Colonic mucosa (tissue), 4 donors: ENCODE measurements around the gene MRPL27. TPM values are rescaled to one million over a fixed set of nuclear protein-coding genes. Genes with fewer than 3 reads are reported as not detected.

Experiments used
- DNase-seq: peaks from one replicate; pipeline ENCODE4 v3.0.0-alpha.2; 2020
- H3K27ac ChIP-seq: fragments of 200-600 bp; one replicate; pipeline ENCODE4 v1.8.0; 2021
- H3K27me3 ChIP-seq: fragments of 200-600 bp; one replicate; pipeline ENCODE4 v1.8.0; 2021
- H3K36me3 ChIP-seq: fragments of 200-600 bp; one replicate; pipeline ENCODE4 v1.8.0; 2021
- H3K4me1 ChIP-seq: fragments of 200-600 bp; one replicate; pipeline ENCODE4 v1.8.0; 2021; ENCODE audit warnings: mild to moderate bottlenecking
- H3K4me3 ChIP-seq: fragments of 200-600 bp; one replicate; pipeline ENCODE4 v1.8.0; 2021
- H3K9ac ChIP-seq, 2 donors: one replicate each; pipeline ENCODE4 v1.7.0; 2013; ENCODE audit warnings: control low read depth in 2 of 2, low read depth in 2 of 2, low read length in 2 of 2
- H3K9me3 ChIP-seq: fragments of 200-600 bp; one replicate; pipeline ENCODE4 v1.8.0; 2021
- intact Hi-C: fragments of 100-400 bp; cut with DNase I; formaldehyde crosslinking; loops from one replicate; pipeline ENCODE4 v1.14.1; 2022
- total RNA-seq, 2 donors: library from RNA; stranded (reverse); fragmentation: NEBNext Ultra II Directional in 1 of 2; extraction: Animal tissue kit (Norgen Biotek cat#: 25700) in 1 of 2; gene quantifications; one replicate each; pipeline ENCODE4 v1.2.1, GENCODE V29; 2021
- TF ChIP-seq, protein P1 (sequence below): fragments of 200-600 bp; IDR thresholded peaks from one replicate; pipeline ENCODE4 v1.8.0; 2022; ENCODE audit warnings: antibody characterized with exemption, mild to moderate bottlenecking
- donor health status: healthy.
- donor health status: DM: no; HTN: no; CAD: no.
- donor health status: DM: no; HTN: no; CAD: no.

MRPL27 gene
- total RNA-seq, 2 donors from 2014 or later: 71.7 to 135 TPM

DNA sequence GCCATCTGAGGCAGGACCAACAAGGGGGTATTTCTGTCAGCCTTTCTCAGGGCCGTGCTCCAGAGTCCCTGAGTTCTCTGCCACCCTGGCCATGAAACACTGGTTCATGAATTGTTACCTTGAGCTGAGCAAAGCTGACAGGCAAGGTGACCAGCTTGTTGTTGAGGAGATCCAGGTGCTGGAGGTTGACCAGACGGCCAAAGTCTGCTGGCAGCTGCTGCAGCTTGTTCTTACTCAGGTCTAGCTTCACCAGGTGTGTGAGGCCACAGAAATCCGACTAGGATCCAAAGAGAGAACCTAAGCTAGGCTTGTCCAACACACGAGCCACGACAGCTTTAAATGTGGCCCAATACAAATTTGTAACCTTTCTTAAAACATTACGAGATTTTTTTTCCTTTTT lies 19.6 kb upstream of the MRPL27 start:
- no peak for DNase-seq
- peaks cover 30% of the 10 kb centered on the region for H3K36me3 ChIP-seq
- H3K27me3 ChIP-seq: no peaks in the 10 kb centered on the region
- peaks cover 9% of the 10 kb centered on the region for H3K4me1 ChIP-seq
- intact Hi-C loops: no loop called here
- no peak overlapping the region for H3K27ac ChIP-seq
- no peaks in the 10 kb centered on the region for H3K9me3 ChIP-seq
- no peak overlapping the region for H3K9ac ChIP-seq
- TF ChIP-seq, protein P1, sequence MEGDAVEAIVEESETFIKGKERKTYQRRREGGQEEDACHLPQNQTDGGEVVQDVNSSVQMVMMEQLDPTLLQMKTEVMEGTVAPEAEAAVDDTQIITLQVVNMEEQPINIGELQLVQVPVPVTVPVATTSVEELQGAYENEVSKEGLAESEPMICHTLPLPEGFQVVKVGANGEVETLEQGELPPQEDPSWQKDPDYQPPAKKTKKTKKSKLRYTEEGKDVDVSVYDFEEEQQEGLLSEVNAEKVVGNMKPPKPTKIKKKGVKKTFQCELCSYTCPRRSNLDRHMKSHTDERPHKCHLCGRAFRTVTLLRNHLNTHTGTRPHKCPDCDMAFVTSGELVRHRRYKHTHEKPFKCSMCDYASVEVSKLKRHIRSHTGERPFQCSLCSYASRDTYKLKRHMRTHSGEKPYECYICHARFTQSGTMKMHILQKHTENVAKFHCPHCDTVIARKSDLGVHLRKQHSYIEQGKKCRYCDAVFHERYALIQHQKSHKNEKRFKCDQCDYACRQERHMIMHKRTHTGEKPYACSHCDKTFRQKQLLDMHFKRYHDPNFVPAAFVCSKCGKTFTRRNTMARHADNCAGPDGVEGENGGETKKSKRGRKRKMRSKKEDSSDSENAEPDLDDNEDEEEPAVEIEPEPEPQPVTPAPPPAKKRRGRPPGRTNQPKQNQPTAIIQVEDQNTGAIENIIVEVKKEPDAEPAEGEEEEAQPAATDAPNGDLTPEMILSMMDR: no peak
- H3K4me3 ChIP-seq: no peak overlapping the region

DNA sequence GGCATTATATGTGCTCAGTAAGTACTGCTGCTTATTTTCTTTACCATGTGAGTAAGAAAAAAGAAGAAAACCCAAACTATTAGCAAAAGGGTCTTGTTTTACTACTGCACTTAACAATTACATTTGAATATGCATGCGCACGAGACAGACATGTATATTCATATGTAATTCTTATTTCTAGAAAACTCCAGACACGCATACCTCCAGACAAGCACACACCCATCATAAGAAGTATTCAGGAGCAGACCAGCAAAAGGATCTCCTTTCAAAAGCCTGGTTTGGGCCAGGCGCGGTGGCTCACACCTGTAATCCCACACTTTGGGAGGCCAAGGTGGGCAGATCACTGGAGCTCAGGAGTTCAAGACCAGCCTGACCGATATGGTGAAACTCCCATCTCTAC lies 16.6 kb upstream of the MRPL27 start:
- intact Hi-C loops: no loop called here
- Histone ChIP-seq H3K9ac (no peak overlapping the region), H3K9me3 (no peaks in the 10 kb centered on the region), H3K4me1 (no peaks in the 10 kb centered on the region), H3K27ac (no peak overlapping the region), H3K4me3 (no peak overlapping the region), H3K27me3 (no peaks in the 10 kb centered on the region), H3K36me3 (peaks cover 50% of the 10 kb centered on the region)
- DNase-seq: no peak
- TF ChIP-seq, protein P1: no peak

DNA sequence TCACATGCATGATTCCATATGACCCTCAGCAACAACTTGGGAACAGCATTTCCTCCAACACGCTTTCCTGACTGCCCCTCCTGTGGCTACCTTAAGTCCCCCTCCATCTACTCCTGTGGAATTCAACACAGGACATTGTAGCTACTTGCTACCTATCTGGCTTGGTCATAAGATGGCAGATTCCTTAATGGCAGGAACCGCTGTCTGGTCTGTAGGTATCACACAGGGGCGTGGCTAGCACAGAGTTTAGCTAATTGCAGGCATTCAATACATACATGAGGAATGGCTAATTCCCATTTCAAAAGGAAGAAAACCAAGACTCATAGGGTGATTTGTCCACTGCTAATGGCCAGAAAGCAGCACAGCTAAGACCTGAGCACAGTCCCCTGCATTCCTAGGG lies 15.7 kb upstream of the MRPL27 start:
- Histone ChIP-seq H3K9me3 (no peaks in the 10 kb centered on the region), H3K9ac (no peak overlapping the region), H3K27ac (no peak overlapping the region), H3K4me3 (no peak overlapping the region), H3K36me3 (peaks cover 43% of the 10 kb centered on the region), H3K27me3 (no peaks in the 10 kb centered on the region), H3K4me1 (no peaks in the 10 kb centered on the region)
- intact Hi-C loops: no loop called here
- TF ChIP-seq, protein P1: no peak
- no peak for DNase-seq

DNA sequence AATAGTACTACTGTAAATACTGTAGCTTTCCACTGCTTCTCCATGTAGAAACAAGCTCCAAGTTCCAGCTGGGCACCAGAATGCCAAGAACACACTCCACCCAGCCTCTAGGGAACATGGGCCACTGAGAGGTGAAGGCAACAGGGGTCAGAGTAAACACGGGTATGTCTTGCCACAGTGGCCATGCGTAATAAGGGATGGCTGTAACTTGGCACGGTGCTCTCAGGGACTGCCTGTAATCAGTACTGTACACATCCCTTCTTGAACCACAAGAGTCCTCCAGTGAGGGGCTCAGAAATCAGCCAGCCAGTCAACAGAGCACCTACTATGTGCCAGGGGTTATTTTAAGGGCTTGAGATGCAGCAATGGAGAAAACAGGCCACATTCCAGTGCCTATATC lies 13.5 kb upstream of the MRPL27 start:
- DNase-seq: no peak
- H3K27me3 ChIP-seq: no peaks in the 10 kb centered on the region
- TF ChIP-seq, protein P1: no peak
- no peak overlapping the region for H3K4me3 ChIP-seq
- H3K27ac ChIP-seq: no peak overlapping the region
- peaks cover 47% of the 10 kb centered on the region for H3K36me3 ChIP-seq
- no peaks in the 10 kb centered on the region for H3K9me3 ChIP-seq
- no peak overlapping the region for H3K9ac ChIP-seq
- no peaks in the 10 kb centered on the region for H3K4me1 ChIP-seq
- intact Hi-C loops: no loop called here

DNA sequence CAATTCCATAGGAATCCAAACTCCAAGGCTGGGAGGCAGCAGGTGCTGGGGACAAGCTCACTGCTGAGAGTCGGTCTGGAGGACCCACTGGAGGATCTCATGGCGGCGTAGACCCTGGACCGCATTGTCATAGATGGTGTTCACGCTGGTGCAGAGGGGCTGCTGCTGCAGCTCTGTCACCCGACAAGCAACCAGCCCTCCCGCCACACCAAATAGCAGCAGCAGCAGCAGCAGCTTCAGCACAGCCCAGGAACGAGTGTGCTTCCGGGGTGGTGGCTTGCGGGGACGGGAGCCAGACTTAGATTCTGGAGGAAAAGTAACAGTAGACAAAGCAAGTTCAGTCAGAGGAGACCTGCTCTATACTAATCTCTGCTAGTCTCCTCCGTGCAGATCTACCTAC lies 9.9 kb upstream of the MRPL27 start:
- Histone ChIP-seq H3K4me3 (no peak overlapping the region), H3K9me3 (no peaks in the 10 kb centered on the region), H3K9ac (no peak overlapping the region), H3K27me3 (no peaks in the 10 kb centered on the region), H3K36me3 (peaks cover 47% of the 10 kb centered on the region), H3K4me1 (no peaks in the 10 kb centered on the region), H3K27ac (no peak overlapping the region)
- intact Hi-C loops: no loop called here
- TF ChIP-seq, protein P1: no peak
- DNase-seq: no peak

DNA sequence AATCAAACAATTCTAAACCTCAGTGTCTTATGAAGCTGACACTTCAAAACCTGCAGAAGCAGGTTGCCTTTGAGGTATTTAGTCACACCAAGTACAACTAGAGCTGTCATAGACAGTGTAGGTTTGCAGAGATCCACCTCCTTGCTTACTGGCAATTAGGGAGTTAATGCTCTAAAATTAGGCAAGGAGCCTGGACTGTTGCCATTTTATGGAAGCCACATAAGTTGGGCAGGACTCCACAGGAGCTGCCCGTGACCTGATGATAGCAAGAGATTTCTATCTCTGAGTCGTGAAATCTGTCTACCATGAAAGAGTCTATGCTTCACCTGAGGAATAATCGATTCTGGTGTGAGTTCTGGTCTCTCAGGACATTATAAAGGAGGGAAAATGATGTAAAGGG lies 8.9 kb upstream of the MRPL27 start:
- no peak for DNase-seq
- intact Hi-C loops: no loop called here
- Histone ChIP-seq H3K9ac (no peak overlapping the region), H3K36me3 (peaks cover 39% of the 10 kb centered on the region), H3K4me3 (no peak overlapping the region), H3K27me3 (no peaks in the 10 kb centered on the region), H3K27ac (no peak overlapping the region), H3K4me1 (no peaks in the 10 kb centered on the region), H3K9me3 (no peaks in the 10 kb centered on the region)
- TF ChIP-seq, protein P1: no peak
